GM12801 (cell line): ENCODE data around the gene SRSF8.

ENCODE experiments used
- TF ChIP-seq, protein P1 (sequence below): IDR thresholded peaks from one replicate; pipeline ENCODE4 v1.5.1; 2011; ENCODE audit warnings: control low read depth; ENCODE audit not compliant: insufficient read length; ENCODE audit errors: extremely low read depth

Gene SRSF8

DNA sequence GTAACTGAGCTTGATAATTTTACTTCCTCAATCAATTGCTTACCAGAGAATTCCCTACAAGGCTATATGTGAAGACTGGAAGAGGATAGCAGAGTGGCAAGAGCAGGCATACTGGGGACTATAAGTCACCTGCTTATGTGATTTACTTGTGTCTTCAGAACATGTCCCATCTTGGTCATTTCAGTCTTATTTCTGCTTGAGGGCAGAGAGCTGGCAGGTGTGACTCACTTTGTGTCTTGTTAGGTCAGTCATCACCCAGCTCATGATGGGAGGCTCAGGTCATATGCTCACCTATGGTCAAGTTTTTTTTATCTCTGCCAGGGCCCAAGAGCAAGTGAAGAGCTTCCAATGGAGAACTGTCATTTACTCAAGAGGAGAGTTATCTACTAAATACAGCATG lies 6.2 kb downstream of the SRSF8 start:
- TF ChIP-seq, protein P1, sequence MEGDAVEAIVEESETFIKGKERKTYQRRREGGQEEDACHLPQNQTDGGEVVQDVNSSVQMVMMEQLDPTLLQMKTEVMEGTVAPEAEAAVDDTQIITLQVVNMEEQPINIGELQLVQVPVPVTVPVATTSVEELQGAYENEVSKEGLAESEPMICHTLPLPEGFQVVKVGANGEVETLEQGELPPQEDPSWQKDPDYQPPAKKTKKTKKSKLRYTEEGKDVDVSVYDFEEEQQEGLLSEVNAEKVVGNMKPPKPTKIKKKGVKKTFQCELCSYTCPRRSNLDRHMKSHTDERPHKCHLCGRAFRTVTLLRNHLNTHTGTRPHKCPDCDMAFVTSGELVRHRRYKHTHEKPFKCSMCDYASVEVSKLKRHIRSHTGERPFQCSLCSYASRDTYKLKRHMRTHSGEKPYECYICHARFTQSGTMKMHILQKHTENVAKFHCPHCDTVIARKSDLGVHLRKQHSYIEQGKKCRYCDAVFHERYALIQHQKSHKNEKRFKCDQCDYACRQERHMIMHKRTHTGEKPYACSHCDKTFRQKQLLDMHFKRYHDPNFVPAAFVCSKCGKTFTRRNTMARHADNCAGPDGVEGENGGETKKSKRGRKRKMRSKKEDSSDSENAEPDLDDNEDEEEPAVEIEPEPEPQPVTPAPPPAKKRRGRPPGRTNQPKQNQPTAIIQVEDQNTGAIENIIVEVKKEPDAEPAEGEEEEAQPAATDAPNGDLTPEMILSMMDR = no peak

DNA sequence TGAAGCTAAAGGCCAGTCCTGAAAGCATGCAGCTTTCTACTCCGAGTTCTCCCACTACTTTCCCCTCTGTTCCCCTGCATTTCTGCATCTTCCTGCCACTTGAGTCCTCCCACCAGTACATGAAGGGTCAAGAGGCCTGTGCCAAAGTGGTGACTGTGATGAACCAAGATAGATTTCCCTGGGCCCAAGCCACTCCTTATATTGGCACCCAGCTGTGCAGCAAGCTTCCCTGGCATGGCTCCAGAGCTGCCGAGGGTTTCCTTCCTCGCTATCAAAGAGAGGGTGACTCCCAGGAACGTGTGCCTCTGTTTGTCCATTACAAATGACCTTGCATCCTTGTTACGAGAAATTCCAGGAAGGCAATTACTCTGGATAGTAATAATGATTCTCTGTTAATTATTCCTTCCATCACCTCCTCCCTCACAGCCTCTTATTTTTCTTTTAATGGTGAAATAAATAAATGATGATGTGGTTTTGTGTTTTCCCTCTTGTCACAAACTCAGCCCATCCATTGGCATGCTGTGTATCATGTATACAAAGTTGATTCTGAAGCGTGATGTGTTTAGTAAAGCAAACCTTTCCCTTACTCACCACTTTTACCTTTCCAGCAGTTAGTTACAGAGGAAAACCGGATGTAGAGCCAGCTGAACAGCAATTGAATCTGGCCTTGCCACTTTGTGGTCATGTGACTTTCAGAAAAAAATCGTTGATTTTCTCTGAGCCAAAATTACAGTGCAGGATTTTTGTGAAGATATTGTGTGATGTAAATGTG lies 8.3 kb downstream of the SRSF8 start:
- TF ChIP-seq, protein P1 = no peak

DNA sequence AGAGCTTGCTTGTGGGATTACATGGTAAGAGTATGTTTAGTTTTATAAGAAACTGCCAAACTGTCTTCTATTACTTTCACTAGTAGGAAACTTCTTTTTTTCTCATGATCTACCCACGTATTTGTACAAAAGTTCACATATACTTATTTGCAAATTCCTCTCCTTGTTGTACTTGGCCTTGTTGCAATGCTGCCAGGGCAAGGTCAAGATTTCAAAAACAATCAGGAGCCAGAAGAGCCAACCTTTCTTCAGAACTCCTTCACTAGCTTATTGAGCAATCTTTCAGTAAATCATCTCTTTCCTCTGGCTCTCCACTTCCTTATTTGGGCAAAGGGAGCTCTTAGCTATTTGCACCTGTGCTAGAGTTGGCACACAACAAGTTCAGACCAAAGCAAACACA lies 9.7 kb downstream of the SRSF8 start:
- TF ChIP-seq, protein P1 = no peak

DNA sequence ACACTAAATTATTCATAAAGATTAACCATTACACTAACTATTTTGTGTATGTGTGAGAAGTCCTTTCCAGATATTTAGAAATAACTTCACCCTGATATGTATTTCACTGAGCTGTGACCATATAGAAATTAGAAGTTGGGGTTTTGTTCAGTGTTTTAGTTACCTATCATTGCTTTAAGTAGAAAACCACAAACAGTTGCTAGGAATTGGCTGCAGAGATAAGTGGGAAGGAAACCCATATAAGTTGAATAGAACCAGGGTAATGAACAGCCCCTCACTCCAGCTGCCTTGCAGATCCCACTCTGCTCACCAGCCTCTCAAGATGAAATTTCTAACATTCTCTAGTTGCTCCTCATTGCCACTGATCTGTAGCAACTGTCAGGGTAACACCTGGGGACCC lies 10.3 kb downstream of the SRSF8 start:
- TF ChIP-seq, protein P1 = no peak

DNA sequence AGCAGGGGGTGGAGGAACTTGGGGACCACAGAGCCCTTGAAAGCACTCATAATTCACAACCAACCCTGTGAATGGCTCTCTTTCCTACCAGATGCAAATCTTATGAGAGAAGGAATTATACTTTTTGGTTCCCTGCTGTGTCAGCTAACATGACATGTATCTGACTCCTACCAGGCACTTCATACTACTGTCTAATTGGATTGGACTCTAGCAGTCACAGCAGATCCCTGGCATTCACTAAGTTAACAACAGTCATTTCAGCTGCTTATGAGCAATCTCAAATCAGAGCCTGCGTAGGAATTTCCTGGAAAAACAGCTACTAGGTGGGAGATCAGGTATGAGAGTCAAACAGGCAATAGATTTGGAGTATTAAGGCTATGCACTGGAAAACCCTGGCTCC lies 11.8 kb downstream of the SRSF8 start:
- TF ChIP-seq, protein P1 = no peak

DNA sequence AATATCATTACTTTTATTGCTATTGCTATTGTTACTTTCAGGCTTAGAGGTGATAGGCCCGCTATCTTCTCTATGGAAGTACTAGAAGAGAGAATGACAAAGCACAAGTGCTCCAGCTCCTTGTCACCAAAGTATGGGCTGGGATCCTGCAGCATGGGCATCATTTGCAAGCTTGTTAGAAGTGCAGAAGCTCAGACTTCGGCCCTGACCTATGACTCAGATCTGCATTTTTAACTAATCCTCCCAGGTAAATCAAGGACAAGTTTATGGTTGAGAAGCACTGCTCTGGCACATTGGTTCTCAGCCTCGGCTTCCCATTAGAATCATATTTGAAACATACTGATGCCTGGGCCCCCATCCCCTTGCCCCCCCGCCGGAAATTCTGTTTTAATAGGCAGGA lies 14.3 kb downstream of the SRSF8 start:
- TF ChIP-seq, protein P1 = no peak

DNA sequence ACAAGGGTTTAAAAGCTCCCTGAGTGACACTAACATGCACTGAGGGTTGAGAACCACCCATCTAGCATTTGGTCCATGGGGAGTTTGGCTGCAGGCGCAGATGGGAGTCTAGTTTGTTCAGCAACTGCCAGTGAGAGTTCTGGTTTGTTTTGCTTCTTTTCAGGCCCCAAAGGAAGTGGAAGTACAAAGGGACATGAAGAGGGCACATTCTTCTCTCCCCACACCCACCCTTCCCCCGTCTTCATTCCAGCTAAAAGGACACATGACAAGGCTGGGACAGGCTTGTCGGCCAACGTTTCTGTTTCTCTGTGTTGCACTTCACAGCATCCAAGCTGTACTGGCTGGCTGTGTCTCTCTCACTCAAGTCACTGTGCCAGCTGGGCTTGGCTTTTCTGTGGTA lies 14.7 kb downstream of the SRSF8 start:
- TF ChIP-seq, protein P1 = no peak
